ENCODE data around the gene LYVE1. TPM values are rescaled to one million over a fixed set of nuclear protein-coding genes. Genes with fewer than 3 reads are reported as not detected.

LYVE1 gene
- total RNA-seq, 6 experiments from 2014 or later, result 9.3 to 60.8 (median 28.3) TPM

GRCh38 chr11:10590218-10590915 lies 21.9 kb upstream of the LYVE1 start:
- 69% methylated on average over 2 of the region's 2 CpGs for WGBS (ENCODE audit: insufficient coverage, low coverage, low lambda C conversion rate, missing lambda C conversion rate)
- intact Hi-C loops (cut with DNase I), result no loop called here
- H3K27ac ChIP-seq, result no peak overlapping the region
- H3K4me1 ChIP-seq, result no peaks in the 10 kb centered on the region
- H3K9me3 ChIP-seq, result no peaks in the 10 kb centered on the region
- no peak for DNase-seq
- no peak for TF ChIP-seq POLR2A (IDR thresholded peaks at IDR 0.05)
- TF ChIP-seq, protein P1, sequence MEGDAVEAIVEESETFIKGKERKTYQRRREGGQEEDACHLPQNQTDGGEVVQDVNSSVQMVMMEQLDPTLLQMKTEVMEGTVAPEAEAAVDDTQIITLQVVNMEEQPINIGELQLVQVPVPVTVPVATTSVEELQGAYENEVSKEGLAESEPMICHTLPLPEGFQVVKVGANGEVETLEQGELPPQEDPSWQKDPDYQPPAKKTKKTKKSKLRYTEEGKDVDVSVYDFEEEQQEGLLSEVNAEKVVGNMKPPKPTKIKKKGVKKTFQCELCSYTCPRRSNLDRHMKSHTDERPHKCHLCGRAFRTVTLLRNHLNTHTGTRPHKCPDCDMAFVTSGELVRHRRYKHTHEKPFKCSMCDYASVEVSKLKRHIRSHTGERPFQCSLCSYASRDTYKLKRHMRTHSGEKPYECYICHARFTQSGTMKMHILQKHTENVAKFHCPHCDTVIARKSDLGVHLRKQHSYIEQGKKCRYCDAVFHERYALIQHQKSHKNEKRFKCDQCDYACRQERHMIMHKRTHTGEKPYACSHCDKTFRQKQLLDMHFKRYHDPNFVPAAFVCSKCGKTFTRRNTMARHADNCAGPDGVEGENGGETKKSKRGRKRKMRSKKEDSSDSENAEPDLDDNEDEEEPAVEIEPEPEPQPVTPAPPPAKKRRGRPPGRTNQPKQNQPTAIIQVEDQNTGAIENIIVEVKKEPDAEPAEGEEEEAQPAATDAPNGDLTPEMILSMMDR (IDR thresholded peaks at IDR 0.05), result no peak
- H3K27me3 ChIP-seq, result no peaks in the 10 kb centered on the region
- H3K4me3 ChIP-seq, result no peak overlapping the region
- no peak for ATAC-seq
- no peaks in the 10 kb centered on the region for H3K36me3 ChIP-seq

DNA sequence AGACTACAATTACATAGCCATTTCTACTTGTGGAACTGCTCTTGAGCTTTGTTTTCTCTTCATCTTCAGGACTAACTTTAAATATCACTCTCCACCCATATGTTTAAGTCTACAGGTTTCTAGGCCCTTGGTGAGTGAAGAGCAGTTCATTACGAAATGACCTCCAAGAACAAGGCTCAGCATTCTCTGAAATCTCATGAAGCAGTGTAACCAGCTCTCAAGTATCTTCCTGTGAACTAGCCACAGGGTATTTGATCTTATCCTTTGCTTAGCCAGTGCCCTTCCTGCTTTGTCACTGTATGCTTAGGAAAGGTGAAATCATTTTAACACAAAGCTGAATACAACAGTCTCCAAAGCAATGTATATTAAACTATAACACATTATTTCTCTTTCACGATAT lies 20.4 kb upstream of the LYVE1 start:
- no peaks in the 10 kb centered on the region for H3K27me3 ChIP-seq
- WGBS (ENCODE audit: insufficient coverage, low coverage, low lambda C conversion rate, missing lambda C conversion rate), result 58% methylated on average over 2 of the region's 2 CpGs
- intact Hi-C loops (cut with DNase I), result no loop called here
- no peak overlapping the region for H3K27ac ChIP-seq
- ATAC-seq, result no peak
- TF ChIP-seq POLR2A (IDR thresholded peaks at IDR 0.05), result no peak
- TF ChIP-seq, protein P1 (IDR thresholded peaks at IDR 0.05), result no peak
- no peak overlapping the region for H3K4me3 ChIP-seq
- DNase-seq, result no peak
- H3K4me1 ChIP-seq, result no peaks in the 10 kb centered on the region
- no peaks in the 10 kb centered on the region for H3K36me3 ChIP-seq
- no peaks in the 10 kb centered on the region for H3K9me3 ChIP-seq

GRCh38 chr11:10587995-10588394 lies 19.5 kb upstream of the LYVE1 start:
- DNase-seq (no peak), ATAC-seq (no peak)
- TF ChIP-seq, protein P1 (IDR thresholded peaks at IDR 0.05), result no peak
- TF ChIP-seq POLR2A (IDR thresholded peaks at IDR 0.05), result no peak
- Histone ChIP-seq H3K4me1 (no peaks in the 10 kb centered on the region), H3K27me3 (no peaks in the 10 kb centered on the region), H3K36me3 (no peaks in the 10 kb centered on the region), H3K4me3 (no peak overlapping the region), H3K27ac (no peak overlapping the region), H3K9me3 (no peaks in the 10 kb centered on the region)
- intact Hi-C loops (cut with DNase I), result no loop called here
- WGBS (ENCODE audit: insufficient coverage, low coverage, low lambda C conversion rate, missing lambda C conversion rate), result 76% methylated on average over 3 of the region's 3 CpGs

DNA sequence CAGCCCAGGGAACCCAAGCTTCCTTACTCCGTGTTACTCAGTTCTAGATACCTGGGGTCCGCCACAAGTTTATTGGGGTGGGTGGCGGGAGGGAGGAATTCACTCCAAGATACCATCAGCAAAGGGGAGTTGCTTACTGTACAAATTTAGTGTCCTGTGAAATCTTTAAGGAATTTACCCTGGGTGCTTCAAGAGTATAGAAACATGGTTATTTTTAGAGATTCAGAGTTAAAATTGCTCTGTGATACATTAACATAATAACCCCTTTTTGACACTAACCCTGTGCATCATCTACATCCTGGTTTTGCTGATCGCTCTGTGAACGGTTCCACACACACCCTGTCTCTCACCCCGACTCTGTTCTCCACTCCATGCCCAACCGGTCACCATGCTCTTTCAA lies 18.9 kb upstream of the LYVE1 start:
- no peaks in the 10 kb centered on the region for H3K9me3 ChIP-seq
- no peaks in the 10 kb centered on the region for H3K27me3 ChIP-seq
- H3K4me1 ChIP-seq, result no peaks in the 10 kb centered on the region
- no peaks in the 10 kb centered on the region for H3K36me3 ChIP-seq
- ATAC-seq (no peak), DNase-seq (no peak)
- intact Hi-C loops (cut with DNase I), result no loop called here
- H3K27ac ChIP-seq, result no peak overlapping the region
- TF ChIP-seq POLR2A (IDR thresholded peaks at IDR 0.05), result no peak
- TF ChIP-seq, protein P1 (IDR thresholded peaks at IDR 0.05), result no peak
- 69% methylated on average over 7 of the region's 7 CpGs for WGBS (ENCODE audit: insufficient coverage, low coverage, low lambda C conversion rate, missing lambda C conversion rate)
- H3K4me3 ChIP-seq, result no peak overlapping the region
